ENCODE measurements around the gene DYNC2I2. TPM values are rescaled to one million over a fixed set of nuclear protein-coding genes. Genes with fewer than 3 reads are reported as not detected.

Gene DYNC2I2
- polyA plus RNA-seq, 1 of the 3 experiments (the other 2 are of a cell fraction) = 73.7 TPM

DNA sequence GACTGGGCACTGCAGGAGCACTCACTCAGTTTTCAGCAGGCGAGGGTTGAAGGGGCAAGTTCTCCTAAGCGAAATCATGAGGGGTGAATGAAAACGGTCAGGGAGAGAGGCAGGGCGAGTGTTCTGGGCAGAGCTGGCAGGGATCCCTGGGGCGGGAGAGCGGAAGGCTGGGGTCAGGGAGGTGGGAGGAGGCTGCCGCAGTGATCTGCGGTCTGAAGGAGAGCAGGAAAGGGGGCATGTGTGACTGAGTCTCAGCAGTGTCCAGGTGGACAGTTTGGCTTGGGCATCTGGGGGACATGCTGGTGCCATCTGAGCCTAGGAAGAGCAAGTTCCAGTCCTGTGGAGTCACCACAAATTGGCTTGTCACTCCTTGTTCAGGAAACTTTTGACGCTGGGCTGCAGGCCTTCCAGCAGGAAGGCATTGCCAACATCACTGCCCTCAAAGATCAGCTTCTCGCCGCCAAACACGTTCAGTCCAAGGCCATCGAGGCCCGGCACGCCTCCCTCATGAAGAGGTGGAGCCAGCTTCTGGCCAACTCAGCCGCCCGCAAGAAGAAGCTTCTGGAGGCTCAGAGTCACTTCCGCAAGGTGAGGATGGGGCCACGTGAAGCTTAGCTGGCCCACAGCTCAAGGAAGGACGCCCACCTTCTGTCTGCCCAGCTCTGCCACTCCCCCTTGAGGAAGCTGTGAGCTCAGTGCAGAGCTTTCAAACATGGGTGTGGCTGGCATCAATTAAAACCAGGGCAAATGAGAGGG is 31.1 kb downstream of the DYNC2I2 start:
- Histone ChIP-seq H3F3A (replicated peaks; ENCODE audit: insufficient read depth) (peaks cover 15% of the 10 kb centered on the region), H2AFZ (ENCODE audit: low read depth) (no peak overlapping the region), H3K9me3 (no peaks in the 10 kb centered on the region), H3K9ac (no peak overlapping the region), H4K20me1 (ENCODE audit: insufficient read depth) (no peaks in the 10 kb centered on the region), H3K36me3 (replicated peaks in 1 of 2; ENCODE audit: control insufficient read depth in 1 of 2, insufficient read depth in 2 of 2, low read length in 1 of 2) (peaks cover 48 to 80% of the 10 kb centered on the region in 2 experiments), H3K27me3 (ENCODE audit: insufficient read depth) (no peaks in the 10 kb centered on the region), H3K4me1 (ENCODE audit: control insufficient read depth in 1 of 2, insufficient read depth in 2 of 2, low read depth in 1 of 2, low read length in 1 of 2) (no peaks in the 10 kb centered on the region; a peak in 1 of 4 replicates), H3K79me2 (ENCODE audit: insufficient read depth) (no peaks in the 10 kb centered on the region), H3K4me3 (ENCODE audit: low read depth in 2 of 2, low read length in 1 of 2) (no peak overlapping the region), H3K4me2 (no peak overlapping the region), H3K9me2 (no peaks in the 10 kb centered on the region), H3K27ac (ENCODE audit: low read depth in 2 of 2, low read length in 1 of 2) (no peak overlapping the region)
- TF ChIP-seq JUND (IDR thresholded peaks at IDR 0.05) = no peak
- no peak for TF ChIP-seq POLR2AphosphoS5 (IDR thresholded peaks at IDR 0.05; ENCODE audit: low read depth, low read length)
- no peak for TF ChIP-seq RAD21 (IDR thresholded peaks at IDR 0.05; ENCODE audit: low read length)
- no peak for TF ChIP-seq TEAD4 (IDR thresholded peaks at IDR 0.05; ENCODE audit: borderline replicate concordance, insufficient read depth)
- DNase-seq = peak; percentile 19
- 93% methylated on average over 8 of the region's 20 CpGs for WGBS (ENCODE audit: low lambda C conversion rate)
- ChIA-PET POLR2A (no interaction called here), CTCF (interaction anchor here (1.0 to 3.2 kb wide), 3 partner anchors 10 to 187 kb away, joined by 3 to 15 read pairs (median 9); no protein-coding TSS in a partner anchor)

DNA sequence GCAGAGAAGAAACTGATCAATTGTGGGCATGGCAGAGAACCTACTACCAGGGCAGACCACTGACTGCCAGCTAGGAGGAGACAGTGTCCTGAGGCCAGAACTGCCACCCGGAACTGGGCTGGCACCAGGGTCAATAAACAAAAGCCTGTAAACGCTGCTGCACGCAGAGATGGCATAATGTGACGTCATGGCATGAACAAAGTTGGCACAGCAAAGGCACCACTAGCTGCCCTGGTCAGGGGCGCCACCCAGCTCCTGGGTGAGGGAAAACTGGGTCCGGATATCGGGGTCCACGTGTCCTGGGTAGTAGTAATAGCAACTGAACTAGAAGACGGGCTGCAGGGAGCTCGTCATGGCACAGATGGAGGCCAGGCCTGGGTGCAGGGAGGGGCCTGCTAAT is 32.1 kb downstream of the DYNC2I2 start:
- Histone ChIP-seq H3K27me3 (ENCODE audit: insufficient read depth) (no peaks in the 10 kb centered on the region), H3F3A (replicated peaks; ENCODE audit: insufficient read depth) (peaks cover 13% of the 10 kb centered on the region), H3K36me3 (replicated peaks in 1 of 2; ENCODE audit: control insufficient read depth in 1 of 2, insufficient read depth in 2 of 2, low read length in 1 of 2) (peaks cover 43 to 79% of the 10 kb centered on the region in 2 experiments), H3K9me2 (no peaks in the 10 kb centered on the region), H2AFZ (ENCODE audit: low read depth) (no peak overlapping the region), H3K4me3 (ENCODE audit: low read depth in 2 of 2, low read length in 1 of 2) (no peak overlapping the region), H3K4me1 (ENCODE audit: control insufficient read depth in 1 of 2, insufficient read depth in 2 of 2, low read depth in 1 of 2, low read length in 1 of 2) (no peaks in the 10 kb centered on the region; a peak in 1 of 4 replicates), H3K4me2 (no peak overlapping the region), H3K9me3 (no peaks in the 10 kb centered on the region), H3K9ac (no peak overlapping the region), H3K27ac (ENCODE audit: low read depth in 2 of 2, low read length in 1 of 2) (no peak overlapping the region), H3K79me2 (ENCODE audit: insufficient read depth) (no peaks in the 10 kb centered on the region), H4K20me1 (ENCODE audit: insufficient read depth) (no peaks in the 10 kb centered on the region)
- peak; percentile 12 for DNase-seq
- WGBS (ENCODE audit: low lambda C conversion rate) = 90% methylated on average over 10 of the region's 10 CpGs
- ChIA-PET CTCF (interaction anchor here (1.0 to 3.2 kb wide), 3 partner anchors 11 to 186 kb away, joined by 3 to 15 read pairs (median 9); no protein-coding TSS in a partner anchor), POLR2A (no interaction called here)
- TF ChIP-seq ELF1 (IDR thresholded peaks at IDR 0.05) (no peak), FOXM1 (IDR thresholded peaks at IDR 0.05; ENCODE audit: low read depth) (no peak), RAD21 (IDR thresholded peaks at IDR 0.05; ENCODE audit: low read length) (no peak), SIN3A (IDR thresholded peaks at IDR 0.05; ENCODE audit: borderline replicate concordance, low read depth, low read length) (no peak), EZH2phosphoT487 (IDR thresholded peaks at IDR 0.05; ENCODE audit: borderline replicate concordance, low read depth) (no peak), FOXJ3 (CRISPR knock-in tag; IDR thresholded peaks at IDR 0.05) (no peak), CHD2 (IDR thresholded peaks at IDR 0.05; ENCODE audit: low read length, partially characterized antibody) (no peak), PBX3 (IDR thresholded peaks at IDR 0.05) (no peak), USF1 (IDR thresholded peaks at IDR 0.05; ENCODE audit: borderline replicate concordance, low read depth) (no peak), MXI1 (IDR thresholded peaks at IDR 0.05; ENCODE audit: low read depth, low read length) (no peak), NFIC (IDR thresholded peaks at IDR 0.05; ENCODE audit: borderline replicate concordance) (no peak), TCF12 (IDR thresholded peaks at IDR 0.05) (no peak), YY1 (IDR thresholded peaks at IDR 0.05; ENCODE audit: low read depth) (no peak), ZBTB33 (IDR thresholded peaks at IDR 0.05; ENCODE audit: borderline replicate concordance, low read depth) (no peak), GATA2 (CRISPR knock-in tag; IDR thresholded peaks at IDR 0.05) (no peak)
- TF ChIP-seq, protein P1, sequence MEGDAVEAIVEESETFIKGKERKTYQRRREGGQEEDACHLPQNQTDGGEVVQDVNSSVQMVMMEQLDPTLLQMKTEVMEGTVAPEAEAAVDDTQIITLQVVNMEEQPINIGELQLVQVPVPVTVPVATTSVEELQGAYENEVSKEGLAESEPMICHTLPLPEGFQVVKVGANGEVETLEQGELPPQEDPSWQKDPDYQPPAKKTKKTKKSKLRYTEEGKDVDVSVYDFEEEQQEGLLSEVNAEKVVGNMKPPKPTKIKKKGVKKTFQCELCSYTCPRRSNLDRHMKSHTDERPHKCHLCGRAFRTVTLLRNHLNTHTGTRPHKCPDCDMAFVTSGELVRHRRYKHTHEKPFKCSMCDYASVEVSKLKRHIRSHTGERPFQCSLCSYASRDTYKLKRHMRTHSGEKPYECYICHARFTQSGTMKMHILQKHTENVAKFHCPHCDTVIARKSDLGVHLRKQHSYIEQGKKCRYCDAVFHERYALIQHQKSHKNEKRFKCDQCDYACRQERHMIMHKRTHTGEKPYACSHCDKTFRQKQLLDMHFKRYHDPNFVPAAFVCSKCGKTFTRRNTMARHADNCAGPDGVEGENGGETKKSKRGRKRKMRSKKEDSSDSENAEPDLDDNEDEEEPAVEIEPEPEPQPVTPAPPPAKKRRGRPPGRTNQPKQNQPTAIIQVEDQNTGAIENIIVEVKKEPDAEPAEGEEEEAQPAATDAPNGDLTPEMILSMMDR (IDR thresholded peaks at IDR 0.05) = no peak
- TF ChIP-seq, protein P2, sequence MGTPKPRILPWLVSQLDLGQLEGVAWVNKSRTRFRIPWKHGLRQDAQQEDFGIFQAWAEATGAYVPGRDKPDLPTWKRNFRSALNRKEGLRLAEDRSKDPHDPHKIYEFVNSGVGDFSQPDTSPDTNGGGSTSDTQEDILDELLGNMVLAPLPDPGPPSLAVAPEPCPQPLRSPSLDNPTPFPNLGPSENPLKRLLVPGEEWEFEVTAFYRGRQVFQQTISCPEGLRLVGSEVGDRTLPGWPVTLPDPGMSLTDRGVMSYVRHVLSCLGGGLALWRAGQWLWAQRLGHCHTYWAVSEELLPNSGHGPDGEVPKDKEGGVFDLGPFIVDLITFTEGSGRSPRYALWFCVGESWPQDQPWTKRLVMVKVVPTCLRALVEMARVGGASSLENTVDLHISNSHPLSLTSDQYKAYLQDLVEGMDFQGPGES (IDR thresholded peaks at IDR 0.05; ENCODE audit: low read depth, low read length) = no peak

Measured in SK-N-SH (cell line).